Measurements from ENCODE around the gene PCSK5.

DNA sequence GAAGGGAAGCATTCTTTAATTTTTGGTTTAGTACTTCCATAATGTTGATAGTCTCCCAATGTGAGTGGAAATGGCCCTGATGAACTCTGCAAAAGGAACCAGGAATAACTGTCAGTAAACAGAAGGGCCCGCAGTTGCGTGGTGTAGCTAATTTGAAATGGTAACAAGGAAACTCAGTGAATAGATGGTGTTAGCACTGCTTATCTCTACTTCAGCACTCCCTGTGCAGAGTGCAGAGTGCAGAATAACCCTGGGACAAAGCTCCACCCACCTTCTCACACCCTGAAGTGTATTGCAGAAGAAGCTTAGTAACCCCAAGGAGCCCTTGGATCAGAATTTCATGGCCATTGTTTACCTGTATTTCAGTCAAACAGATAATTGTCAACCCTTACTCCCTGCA lies 158.9 kb downstream of the PCSK5 start:
- TF ChIP-seq POLR2A (IDR thresholded peaks at IDR 0.05) (no peak), CTCF (IDR thresholded peaks at IDR 0.05) (no peak)

Data from adrenal gland (tissue), 5 donors.